Measurements from ENCODE around the gene TMEM80. TPM values are rescaled to one million over a fixed set of nuclear protein-coding genes. Genes with fewer than 3 reads are reported as not detected.

TMEM80 gene
- total and polyA plus RNA-seq, 2 of the 8 experiments (the other 6 are each of a cell fraction or from before 2014, with no cell fraction given), result 8.0 to 16.3 TPM

DNA sequence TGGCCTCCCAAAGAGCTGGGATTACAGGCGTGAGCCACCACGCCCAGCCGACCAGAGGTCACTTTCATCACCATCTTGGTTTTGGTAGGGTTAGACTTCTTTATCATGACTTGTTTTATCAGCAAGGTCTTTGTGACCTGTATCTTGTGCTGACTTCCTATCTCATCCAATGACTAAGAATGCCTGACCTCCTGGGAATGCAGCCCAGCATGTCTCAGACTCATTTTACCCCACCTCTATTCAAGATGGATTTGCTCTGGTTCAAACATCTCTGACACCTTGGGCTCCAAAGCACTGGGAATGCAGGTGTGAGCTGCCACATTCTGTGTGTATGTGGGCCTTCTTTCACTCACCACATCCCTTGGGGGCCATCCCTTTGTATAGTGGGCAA, 46.5 kb downstream of the TMEM80 start (continued):
- TF ChIP-seq EP300 (IDR thresholded peaks at IDR 0.05; ENCODE audit: borderline replicate concordance in 1 of 2, low read depth in 2 of 2, low read length in 2 of 2) (no peak), SRF (IDR thresholded peaks at IDR 0.05; ENCODE audit: low read depth, low read length) (no peak), BACH1 (IDR thresholded peaks at IDR 0.05; ENCODE audit: low read length) (no peak), CTBP2 (IDR thresholded peaks at IDR 0.05; ENCODE audit: borderline replicate concordance, insufficient read depth, insufficient read length, low read length) (no peak), EZH2 (IDR thresholded peaks at IDR 0.05; ENCODE audit: low read depth, low read length, severe bottlenecking) (no peak)
